Mononuclear cell (primary cell): ENCODE results near the gene ITPR1. TPM values are rescaled to one million over a fixed set of nuclear protein-coding genes. Genes with fewer than 3 reads are reported as not detected.
"Not testable (repeated sequence)": the region's sequence is repeated elsewhere in the genome, so short reads cannot be mapped to it uniquely, and the experiment has no call there.

Source experiments
- H3K27me3 ChIP-seq: 2 replicates; pipeline ENCODE4 v1.6.0; 2011; ENCODE audit warnings: low read length, control low read depth; ENCODE audit not compliant: insufficient read depth
- H3K4me1 ChIP-seq: 2 replicates; pipeline ENCODE4 v1.5.1; 2011; ENCODE audit warnings: mild to moderate bottlenecking, low read length, control low read depth; ENCODE audit not compliant: insufficient read depth
- H3K4me3 ChIP-seq: 2 replicates; pipeline ENCODE4 v1.5.1; 2011; ENCODE audit warnings: mild to moderate bottlenecking, low read length, moderate library complexity
- H3K9me3 ChIP-seq: 2 replicates; pipeline ENCODE4 v1.5.1; 2011; ENCODE audit warnings: low read depth, mild to moderate bottlenecking, control low read depth, low read length
- total RNA-seq: library from RNA; depleted of rRNA; stranded (reverse); fragments of >200 nt; gene quantifications from one replicate; pipeline ENCODE4 v1.2.3, GENCODE V29; 2012

ITPR1 gene
- 116 TPM for total RNA-seq

DNA sequence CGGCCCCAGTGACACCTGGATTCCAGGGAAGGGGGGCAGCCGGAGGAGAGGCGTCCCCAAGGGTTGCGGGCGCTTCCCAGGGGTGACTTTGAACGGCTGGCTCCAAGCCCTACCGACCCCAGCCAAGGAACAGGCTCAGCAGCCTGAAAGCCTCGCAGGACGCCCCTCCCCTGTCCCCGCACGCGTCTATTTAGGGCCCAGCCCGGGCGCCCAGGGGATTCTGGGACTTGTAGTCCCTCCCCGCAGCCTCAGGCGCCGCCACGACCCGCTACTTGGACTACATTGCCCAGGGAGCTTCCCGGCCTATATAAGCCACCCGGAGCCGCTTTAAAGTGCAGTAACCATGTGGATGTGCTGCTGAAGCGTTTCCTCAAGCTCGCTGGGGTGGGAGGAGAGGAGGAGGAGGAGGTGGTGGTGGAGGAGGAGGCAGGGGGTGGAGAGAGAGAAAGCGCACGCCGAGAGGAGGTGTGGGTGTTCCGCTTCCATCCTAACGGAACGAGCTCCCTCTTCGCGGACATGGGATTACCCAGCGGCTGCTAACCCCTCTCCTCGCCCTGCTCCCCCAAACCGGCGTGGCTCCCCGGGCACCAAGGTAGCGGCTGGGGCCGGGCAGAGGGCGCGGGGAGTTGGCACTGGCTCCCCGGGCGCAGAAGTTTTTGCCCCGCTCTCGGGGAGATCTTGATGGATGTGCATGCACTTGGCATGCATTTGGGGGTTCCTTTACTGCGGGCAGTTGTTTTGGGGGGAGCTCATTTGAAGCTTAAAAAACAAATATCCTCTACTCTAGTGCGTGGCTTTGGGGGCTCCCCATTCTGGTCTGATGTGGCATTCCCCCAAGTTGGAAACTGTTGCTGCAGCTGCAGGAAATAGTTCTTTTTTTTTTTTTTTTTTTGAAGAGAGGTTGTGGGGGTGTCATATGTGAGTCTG is at the start of gene ITPR1:
TSS of gene ITPR1 (plus strand) at position 335 of the 927 bp plus-strand sequence. CDS start 23,144 bp downstream, outside the sequence.
- H3K9me3 ChIP-seq = no peaks in the 10 kb centered on the region
- peaks cover 40% of the 10 kb centered on the region for H3K4me1 ChIP-seq
- peak within 1 kb of the TSS; percentile 75 for H3K4me3 ChIP-seq
- peaks cover 4% of the 10 kb centered on the region for H3K27me3 ChIP-seq

- Histone ChIP-seq H3K4me3 (no peak overlapping the region), H3K4me1 (peaks cover 4% of the 10 kb centered on the region), H3K9me3 (no peaks in the 10 kb centered on the region), H3K27me3 (no peaks in the 10 kb centered on the region)
Observed at GRCh38 chr3:4447295-4447999, 45.7 kb upstream of the ITPR1 start.

GRCh38 chr3:4448187-4448586 is 45.0 kb upstream of the ITPR1 start:
- Histone ChIP-seq H3K4me1 (peaks cover 4% of the 10 kb centered on the region), H3K4me3 (no peak overlapping the region), H3K9me3 (no peaks in the 10 kb centered on the region), H3K27me3 (no peaks in the 10 kb centered on the region)

- Histone ChIP-seq H3K4me1 (peaks cover 4% of the 10 kb centered on the region), H3K27me3 (no peaks in the 10 kb centered on the region), H3K9me3 (no peaks in the 10 kb centered on the region), H3K4me3 (no peak overlapping the region)
Observed at GRCh38 chr3:4449043-4449805, 43.9 kb upstream of the ITPR1 start.

GRCh38 chr3:4454142-4454541 is 39.0 kb upstream of the ITPR1 start:
- Histone ChIP-seq H3K27me3 (no peaks in the 10 kb centered on the region), H3K4me1 (peaks cover 4% of the 10 kb centered on the region), H3K9me3 (no peaks in the 10 kb centered on the region), H3K4me3 (no peak overlapping the region)

GRCh38 chr3:4456780-4457179 is 36.4 kb upstream of the ITPR1 start:
- H3K4me1 ChIP-seq, H3K27me3 ChIP-seq, H3K9me3 ChIP-seq: not testable (repeated sequence)

GRCh38 chr3:4458961-4459360 is 34.2 kb upstream of the ITPR1 start:
- Histone ChIP-seq H3K4me3 (no peak overlapping the region), H3K4me1 (peaks cover 19% of the 10 kb centered on the region), H3K9me3 (no peaks in the 10 kb centered on the region), H3K27me3 (no peaks in the 10 kb centered on the region)

More at GRCh38 chr3:4456780-4457179, 36.4 kb upstream of the ITPR1 start:
- H3K4me3 ChIP-seq = not testable (repeated sequence)

DNA sequence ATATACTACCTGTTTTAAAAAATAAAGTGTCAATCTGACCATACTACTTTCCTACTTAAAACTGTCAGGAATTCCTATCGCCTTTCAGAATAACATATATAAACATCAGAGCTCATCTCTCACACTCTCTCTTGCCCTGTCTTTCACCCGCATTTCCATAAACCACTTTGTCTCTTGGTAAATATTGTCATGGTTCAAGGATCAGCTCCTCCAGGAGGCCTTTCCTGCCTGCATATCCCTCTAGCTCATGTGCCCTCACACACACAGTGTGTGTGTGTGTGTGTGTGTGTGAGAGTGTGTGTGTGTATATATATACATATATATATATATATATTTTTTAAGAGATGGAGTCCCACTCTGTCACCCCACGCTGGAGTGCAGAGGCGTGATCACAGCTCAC is 32.8 kb upstream of the ITPR1 start:
- no peaks in the 10 kb centered on the region for H3K9me3 ChIP-seq
- peaks cover 19% of the 10 kb centered on the region for H3K4me1 ChIP-seq
- H3K4me3 ChIP-seq = no peak overlapping the region
- H3K27me3 ChIP-seq = no peaks in the 10 kb centered on the region

DNA sequence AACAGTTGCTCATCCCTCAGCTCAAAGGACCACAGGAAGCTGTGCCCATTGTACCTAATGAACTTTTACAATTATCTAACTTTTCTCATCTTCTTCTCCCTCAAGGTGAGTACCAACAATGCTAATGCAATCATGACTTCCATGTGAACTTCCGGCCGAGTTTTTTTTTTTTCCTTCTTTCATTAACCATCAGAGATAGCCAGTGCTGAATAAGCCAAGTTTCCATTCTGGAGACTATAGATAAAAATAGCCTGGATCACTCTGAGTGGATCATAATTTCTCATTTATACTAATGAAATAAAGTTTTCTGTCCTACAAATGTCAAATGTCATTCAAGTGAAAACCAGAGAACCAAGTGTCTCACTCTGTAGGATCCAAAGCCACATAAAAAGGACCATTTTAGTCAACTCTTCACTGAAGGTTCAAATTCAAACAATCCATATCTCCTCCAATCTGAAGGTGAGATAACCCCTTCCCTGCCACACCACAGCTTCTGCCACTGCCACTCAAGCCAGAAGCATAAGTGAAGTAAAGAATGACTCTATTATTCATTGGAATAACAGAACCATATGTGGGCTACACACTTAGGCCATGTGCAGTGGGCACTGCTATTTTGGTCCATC is 31.6 kb upstream of the ITPR1 start:
- Histone ChIP-seq H3K4me1 (peaks cover 27% of the 10 kb centered on the region), H3K4me3 (no peak overlapping the region), H3K27me3 (no peaks in the 10 kb centered on the region), H3K9me3 (no peaks in the 10 kb centered on the region)

- peaks cover 33% of the 10 kb centered on the region for H3K4me1 ChIP-seq
- H3K9me3 ChIP-seq = no peaks in the 10 kb centered on the region
- no peaks in the 10 kb centered on the region for H3K27me3 ChIP-seq
- H3K4me3 ChIP-seq = no peak overlapping the region
Observed at GRCh38 chr3:4462369-4463040, 30.6 kb upstream of the ITPR1 start.

DNA sequence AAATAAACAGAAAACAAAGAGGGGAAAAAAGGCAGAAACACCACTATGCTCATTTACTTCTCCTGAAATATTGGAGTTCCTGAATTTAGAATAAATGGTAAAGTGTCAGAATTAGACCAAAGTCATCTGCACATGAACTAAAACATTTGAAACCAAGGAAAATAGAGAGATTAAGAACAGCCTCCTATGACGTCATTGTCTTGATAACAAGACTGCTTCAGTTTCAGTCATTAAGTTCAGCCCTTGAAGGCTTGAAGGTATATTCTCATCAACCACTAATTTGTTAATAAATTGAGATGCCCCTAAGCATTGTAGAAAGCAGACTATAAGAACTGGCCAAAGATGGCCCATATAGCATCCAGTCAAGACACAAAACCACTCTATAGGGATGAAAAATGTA is 28.6 kb upstream of the ITPR1 start:
- no peak overlapping the region for H3K4me3 ChIP-seq
- no peaks in the 10 kb centered on the region for H3K27me3 ChIP-seq
- H3K4me1 ChIP-seq = peaks cover 34% of the 10 kb centered on the region
- H3K9me3 ChIP-seq = no peaks in the 10 kb centered on the region

GRCh38 chr3:4466741-4467521 is 26.2 kb upstream of the ITPR1 start, which contains the start of gene SUMF1:
Gene SUMF1 (minus strand): TSS chr3:4467269. CDS start chr3:4467245, 24 bp downstream.
- peak within 1 kb of the TSS; percentile 68 for H3K4me3 ChIP-seq
- no peaks in the 10 kb centered on the region for H3K9me3 ChIP-seq
- no peaks in the 10 kb centered on the region for H3K27me3 ChIP-seq
- H3K4me1 ChIP-seq = peaks cover 29% of the 10 kb centered on the region

- no peaks in the 10 kb centered on the region for H3K27me3 ChIP-seq
Observed at GRCh38 chr3:4467522-4467867, 25.7 kb upstream of the ITPR1 start.

More at GRCh38 chr3:4467522-4467867, 25.7 kb upstream of the ITPR1 start:
- Histone ChIP-seq H3K4me1 (peaks cover 24% of the 10 kb centered on the region), H3K9me3 (no peaks in the 10 kb centered on the region), H3K4me3 (peak overlapping the region; percentile 68)
